Measurements from ENCODE around the gene TRIM8. TPM values are rescaled to one million over a fixed set of nuclear protein-coding genes. Genes with fewer than 3 reads are reported as not detected.
A peak's percentile ranks its signal among the peaks of the same experiment; 100 is the strongest.

TRIM8 gene
- total RNA-seq, 4 donors from 2014 or later, result 91.7 to 128 (median 106) TPM

DNA sequence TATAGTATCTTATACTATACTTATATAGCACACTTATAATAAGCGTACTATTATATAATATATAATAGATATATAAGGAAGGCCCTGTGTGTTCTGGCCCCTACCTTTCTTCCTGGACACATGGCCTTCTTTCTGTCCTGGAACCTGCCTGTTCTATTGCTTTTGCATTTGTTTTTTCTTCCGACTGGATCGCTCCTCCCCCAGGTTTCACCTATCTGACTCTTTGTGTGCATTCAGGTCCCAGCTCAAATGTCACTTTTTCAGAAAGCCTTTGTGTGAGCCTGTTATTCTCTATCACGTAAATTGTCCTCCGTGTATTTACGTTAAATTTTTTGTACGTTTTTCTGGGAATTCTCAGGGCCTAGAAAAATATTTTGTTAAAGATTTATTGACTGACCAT is 2.9 kb upstream of the TRIM8 start:
- TF ChIP-seq, protein P1, sequence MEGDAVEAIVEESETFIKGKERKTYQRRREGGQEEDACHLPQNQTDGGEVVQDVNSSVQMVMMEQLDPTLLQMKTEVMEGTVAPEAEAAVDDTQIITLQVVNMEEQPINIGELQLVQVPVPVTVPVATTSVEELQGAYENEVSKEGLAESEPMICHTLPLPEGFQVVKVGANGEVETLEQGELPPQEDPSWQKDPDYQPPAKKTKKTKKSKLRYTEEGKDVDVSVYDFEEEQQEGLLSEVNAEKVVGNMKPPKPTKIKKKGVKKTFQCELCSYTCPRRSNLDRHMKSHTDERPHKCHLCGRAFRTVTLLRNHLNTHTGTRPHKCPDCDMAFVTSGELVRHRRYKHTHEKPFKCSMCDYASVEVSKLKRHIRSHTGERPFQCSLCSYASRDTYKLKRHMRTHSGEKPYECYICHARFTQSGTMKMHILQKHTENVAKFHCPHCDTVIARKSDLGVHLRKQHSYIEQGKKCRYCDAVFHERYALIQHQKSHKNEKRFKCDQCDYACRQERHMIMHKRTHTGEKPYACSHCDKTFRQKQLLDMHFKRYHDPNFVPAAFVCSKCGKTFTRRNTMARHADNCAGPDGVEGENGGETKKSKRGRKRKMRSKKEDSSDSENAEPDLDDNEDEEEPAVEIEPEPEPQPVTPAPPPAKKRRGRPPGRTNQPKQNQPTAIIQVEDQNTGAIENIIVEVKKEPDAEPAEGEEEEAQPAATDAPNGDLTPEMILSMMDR (IDR thresholded peaks at IDR 0.05), result no peak
- TF ChIP-seq POLR2A (IDR thresholded peaks at IDR 0.05), result no peak
- 16 to 19% methylated on average over 7 of the region's 7 CpGs for WGBS, 2 donors
- DNase-seq (ENCODE audit: low spot score in 2 of 2), result no peak
- H3K4me3 ChIP-seq (ENCODE audit: low read depth, poor library complexity, severe bottlenecking), result no peak overlapping the region
- intact Hi-C loops (cut with DNase I; ENCODE audit: low total_unique reads), result no loop called here

DNA sequence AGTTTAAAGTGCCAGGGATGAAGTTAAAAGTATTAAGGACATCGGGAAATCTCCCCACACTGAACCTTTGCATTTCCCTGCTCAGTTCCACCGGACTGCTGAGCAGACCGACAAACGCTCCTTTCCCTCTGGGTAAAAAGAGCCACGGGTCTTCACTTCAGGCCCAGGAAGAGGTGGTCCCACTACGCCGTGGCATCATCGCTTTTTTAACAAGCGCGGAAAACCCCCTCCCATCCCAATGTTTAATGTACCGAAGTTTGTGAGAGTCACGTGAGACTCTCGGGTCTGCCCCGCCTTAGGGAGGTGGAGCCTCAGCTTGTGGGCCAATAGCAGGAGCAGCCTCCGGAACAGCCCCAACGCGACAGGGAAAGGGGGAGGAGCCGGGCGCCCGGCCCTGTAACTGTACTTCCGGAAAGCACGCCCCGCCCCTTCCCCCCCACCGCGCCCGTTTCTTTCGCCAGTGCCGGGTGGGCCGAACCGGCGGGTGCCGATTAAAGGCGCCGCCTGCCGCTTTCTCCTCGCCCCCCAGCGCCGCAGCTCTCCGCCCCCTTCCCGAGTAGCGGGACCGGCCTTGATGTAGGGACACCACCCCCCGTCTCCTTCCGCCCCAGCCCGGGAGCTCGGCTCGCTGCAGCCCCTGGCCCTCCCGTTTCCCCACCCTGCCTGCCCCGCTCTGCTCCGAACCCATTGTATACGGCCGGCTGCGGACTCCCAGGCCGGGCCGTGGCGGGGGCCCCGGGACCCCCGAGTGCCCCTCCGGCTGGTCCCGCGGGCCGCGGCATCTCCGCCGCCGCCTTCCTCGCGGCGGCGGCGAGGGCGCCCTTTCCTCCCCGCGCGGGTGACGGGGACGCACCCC is 2.2 kb upstream of the TRIM8 start:
- peak in 1 of 2 donors; percentile 82 for TF ChIP-seq POLR2A (IDR thresholded peaks at IDR 0.05)
- TF ChIP-seq, protein P1 (IDR thresholded peaks at IDR 0.05), result no peak
- peak; percentile 99 to 100 for DNase-seq (ENCODE audit: low spot score in 2 of 2)
- peak overlapping the region; percentile 62 for H3K4me3 ChIP-seq (ENCODE audit: low read depth, poor library complexity, severe bottlenecking)
- intact Hi-C loops (cut with DNase I; ENCODE audit: low total_unique reads), result no loop called here
- 0 to 2% methylated on average over 29 to 47 of the region's 77 CpGs for WGBS, 2 donors

DNA sequence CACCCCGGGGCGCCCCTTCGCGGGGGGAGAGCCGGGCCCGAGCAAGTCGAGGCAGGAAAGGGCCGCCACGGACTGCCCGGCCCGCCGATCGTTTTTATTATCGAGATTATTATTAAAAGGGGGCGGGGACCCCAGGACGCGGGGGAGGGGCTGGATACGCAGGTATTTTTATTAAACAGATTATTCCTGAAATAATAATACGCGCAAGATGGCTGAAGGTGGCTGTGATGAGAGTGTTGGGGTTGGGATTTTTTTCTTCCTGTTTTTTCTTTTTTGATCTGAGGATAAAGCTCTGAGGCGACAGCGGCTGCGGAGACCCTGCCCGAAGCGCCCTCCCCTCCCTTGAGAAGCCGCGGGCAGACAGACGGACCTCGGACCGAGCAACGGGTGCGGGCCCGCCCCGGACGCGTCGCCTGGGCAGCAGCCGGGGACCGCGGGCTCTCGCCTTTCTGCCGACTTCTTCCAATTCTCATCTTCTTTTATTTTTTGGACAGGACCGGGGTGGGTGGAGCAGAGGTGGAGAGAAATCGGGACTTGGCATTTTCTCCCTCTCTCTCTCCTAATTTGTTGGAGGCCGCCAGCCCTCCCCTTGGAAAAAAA is 1.4 kb upstream of the TRIM8 start:
- TF ChIP-seq, protein P1 (IDR thresholded peaks at IDR 0.05), result no peak
- TF ChIP-seq POLR2A (IDR thresholded peaks at IDR 0.05), result no peak
- 0% methylated on average over 45 of the region's 45 CpGs for WGBS, 2 donors
- peak overlapping the region; percentile 62 for H3K4me3 ChIP-seq (ENCODE audit: low read depth, poor library complexity, severe bottlenecking)
- DNase-seq (ENCODE audit: low spot score in 2 of 2), result peak; percentile 72 to 95
- intact Hi-C loops (cut with DNase I; ENCODE audit: low total_unique reads), result no loop called here

DNA sequence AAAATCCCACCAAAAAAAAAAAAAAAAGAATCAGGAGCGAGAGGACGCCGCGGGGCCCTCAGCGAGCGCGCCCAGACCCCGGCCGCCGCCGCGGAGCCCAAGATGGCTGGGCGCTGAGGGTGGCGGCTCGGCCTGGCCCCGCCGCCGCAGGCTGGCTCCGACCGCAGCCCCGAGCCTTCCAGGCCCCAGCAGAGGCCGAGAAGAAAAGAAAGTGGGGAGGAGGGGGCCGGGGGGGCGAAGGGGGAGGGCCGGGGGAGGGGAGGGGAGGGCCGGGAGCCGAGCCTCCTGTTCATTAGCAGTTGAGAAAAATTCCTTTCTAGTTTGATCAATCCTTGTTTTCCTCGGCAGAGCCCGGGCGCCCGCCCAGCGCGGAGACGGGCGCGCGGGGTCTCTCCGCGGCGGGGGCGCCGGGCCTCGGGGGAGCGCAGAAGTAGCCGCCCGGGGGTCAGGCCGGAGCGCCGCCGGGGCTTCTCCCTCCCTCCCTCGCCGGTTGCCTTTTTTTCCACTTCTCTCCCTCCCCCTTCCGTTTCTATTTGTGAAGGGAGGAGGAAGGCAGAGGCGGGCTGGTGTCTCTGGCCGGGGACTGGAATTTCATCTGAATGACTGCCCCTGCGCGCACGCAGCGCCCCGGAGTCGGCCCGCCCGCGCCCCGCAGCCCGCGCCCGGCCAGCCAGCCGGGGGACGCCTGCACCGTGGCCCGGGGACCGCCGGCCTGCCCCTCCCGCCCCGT is 778 bp upstream of the TRIM8 start:
- intact Hi-C loops (cut with DNase I; ENCODE audit: low total_unique reads), result no loop called here
- 0 to 1% methylated on average over 60 to 76 of the region's 76 CpGs for WGBS, 2 donors
- peak in 1 of 2 donors; percentile 51 for DNase-seq (ENCODE audit: low spot score in 2 of 2)

DNA sequence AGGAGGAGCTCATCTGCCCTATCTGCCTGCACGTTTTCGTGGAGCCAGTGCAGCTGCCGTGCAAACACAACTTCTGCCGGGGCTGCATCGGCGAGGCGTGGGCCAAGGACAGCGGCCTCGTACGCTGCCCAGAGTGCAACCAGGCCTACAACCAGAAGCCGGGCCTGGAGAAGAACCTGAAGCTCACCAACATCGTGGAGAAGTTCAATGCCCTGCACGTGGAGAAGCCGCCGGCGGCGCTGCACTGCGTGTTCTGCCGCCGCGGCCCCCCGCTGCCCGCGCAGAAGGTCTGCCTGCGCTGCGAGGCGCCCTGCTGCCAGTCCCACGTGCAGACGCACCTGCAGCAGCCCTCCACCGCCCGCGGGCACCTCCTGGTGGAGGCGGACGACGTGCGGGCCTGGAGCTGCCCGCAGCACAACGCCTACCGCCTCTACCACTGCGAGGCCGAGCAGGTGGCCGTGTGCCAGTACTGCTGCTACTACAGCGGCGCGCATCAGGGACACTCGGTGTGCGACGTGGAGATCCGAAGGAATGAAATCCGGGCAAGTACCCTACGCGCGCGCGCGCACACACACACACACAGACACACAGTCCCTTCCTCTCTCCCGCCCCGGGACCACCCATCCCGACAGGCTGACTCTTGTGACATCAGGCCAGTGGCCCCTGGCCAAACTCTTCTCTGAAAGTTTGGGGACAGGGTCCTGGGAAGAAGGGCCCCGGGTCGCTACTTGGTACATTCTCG is 538 bp downstream of the TRIM8 start:
- TF ChIP-seq, protein P1 (IDR thresholded peaks at IDR 0.05), result peak in 1 of 3 donors; percentile 40
- TF ChIP-seq POLR2A (IDR thresholded peaks at IDR 0.05), result no peak
- peak overlapping the region; percentile 84 for H3K4me3 ChIP-seq (ENCODE audit: low read depth, poor library complexity, severe bottlenecking)
- 0 to 1% methylated on average over 18 to 19 of the region's 62 CpGs for WGBS, 2 donors
- intact Hi-C loops (cut with DNase I; ENCODE audit: low total_unique reads), result no loop called here
- DNase-seq (ENCODE audit: low spot score in 2 of 2), result peak; percentile 79 to 97

More for the DNA sequence above, 778 bp upstream of the TRIM8 start:
- TF ChIP-seq, protein P1 (IDR thresholded peaks at IDR 0.05), result no peak
- TF ChIP-seq POLR2A (IDR thresholded peaks at IDR 0.05), result no peak
- peak overlapping the region; percentile 84 for H3K4me3 ChIP-seq (ENCODE audit: low read depth, poor library complexity, severe bottlenecking)

Data from lower leg skin (tissue), 4 donors.